ENCODE measurements around the gene KYNU.
"Not testable (repeated sequence)": the region's sequence is repeated elsewhere in the genome, so short reads cannot be mapped to it uniquely, and the experiment has no call there.

GRCh38 chr2:142903726-142904125, 26.3 kb downstream of the KYNU start:
- TF ChIP-seq SP1 (CRISPR knock-in tag; IDR thresholded peaks at IDR 0.05); ZNF318 (IDR thresholded peaks at IDR 0.05; ENCODE audit: borderline replicate concordance in 1 of 2, low read depth in 1 of 2); POLR2A (conservative IDR thresholded peaks at IDR 0.05); CTCF (IDR thresholded peaks at IDR 0.05 in 2 of 3, conservative IDR thresholded peaks at IDR 0.05 in 1 of 3; ENCODE audit: insufficient read depth in 2 of 3, low read depth in 1 of 3, low read length in 3 of 3): not testable (repeated sequence)
- TF ChIP-seq, protein P1, sequence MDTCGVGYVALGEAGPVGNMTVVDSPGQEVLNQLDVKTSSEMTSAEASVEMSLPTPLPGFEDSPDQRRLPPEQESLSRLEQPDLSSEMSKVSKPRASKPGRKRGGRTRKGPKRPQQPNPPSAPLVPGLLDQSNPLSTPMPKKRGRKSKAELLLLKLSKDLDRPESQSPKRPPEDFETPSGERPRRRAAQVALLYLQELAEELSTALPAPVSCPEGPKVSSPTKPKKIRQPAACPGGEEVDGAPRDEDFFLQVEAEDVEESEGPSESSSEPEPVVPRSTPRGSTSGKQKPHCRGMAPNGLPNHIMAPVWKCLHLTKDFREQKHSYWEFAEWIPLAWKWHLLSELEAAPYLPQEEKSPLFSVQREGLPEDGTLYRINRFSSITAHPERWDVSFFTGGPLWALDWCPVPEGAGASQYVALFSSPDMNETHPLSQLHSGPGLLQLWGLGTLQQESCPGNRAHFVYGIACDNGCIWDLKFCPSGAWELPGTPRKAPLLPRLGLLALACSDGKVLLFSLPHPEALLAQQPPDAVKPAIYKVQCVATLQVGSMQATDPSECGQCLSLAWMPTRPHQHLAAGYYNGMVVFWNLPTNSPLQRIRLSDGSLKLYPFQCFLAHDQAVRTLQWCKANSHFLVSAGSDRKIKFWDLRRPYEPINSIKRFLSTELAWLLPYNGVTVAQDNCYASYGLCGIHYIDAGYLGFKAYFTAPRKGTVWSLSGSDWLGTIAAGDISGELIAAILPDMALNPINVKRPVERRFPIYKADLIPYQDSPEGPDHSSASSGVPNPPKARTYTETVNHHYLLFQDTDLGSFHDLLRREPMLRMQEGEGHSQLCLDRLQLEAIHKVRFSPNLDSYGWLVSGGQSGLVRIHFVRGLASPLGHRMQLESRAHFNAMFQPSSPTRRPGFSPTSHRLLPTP (IDR thresholded peaks at IDR 0.05; ENCODE audit: borderline replicate concordance, extremely low read depth, insufficient read length) = not testable (repeated sequence)

Measured in K562 (cell line).